Vagina (tissue), 2 donors: ENCODE data around the gene KIAA1210. TPM values are rescaled to one million over a fixed set of nuclear protein-coding genes. Genes with fewer than 3 reads are reported as not detected.
"Not testable (repeated sequence)": the region's sequence is repeated elsewhere in the genome, so short reads cannot be mapped to it uniquely, and the experiment has no call there.

Source experiments
- DNase-seq, 2 donors: peaks; one replicate each; pipeline ENCODE4 v3.0.0-alpha.2; 2017; ENCODE audit errors: extremely low spot score in 2 of 2
- H3K27ac ChIP-seq: fragments of 200-600 bp; sonication (generic); one replicate; pipeline ENCODE4 v1.5.1; 2019
- H3K27me3 ChIP-seq: fragments of 200-600 bp; sonication (generic); one replicate; pipeline ENCODE4 v1.5.1; 2019
- H3K36me3 ChIP-seq, 2 donors: fragments of 200-600 bp; sonication (generic); one replicate each; pipeline ENCODE4 v1.5.1; 2017 to 2019
- H3K4me1 ChIP-seq: fragments of 200-600 bp; sonication (generic); one replicate; pipeline ENCODE4 v1.5.1; 2019
- H3K4me3 ChIP-seq, 2 donors: fragments of 200-600 bp; sonication (generic); 1 replicate in 1 of 2; 2 replicates in 1 of 2; pipeline ENCODE4 v1.5.1; 2016 to 2019
- H3K9me3 ChIP-seq: fragments of 200-600 bp; sonication (generic); one replicate; pipeline ENCODE4 v1.5.1; 2019
- POLR2A ChIP-seq, 2 donors: fragments of 450-650 bp; IDR thresholded peaks; one replicate each; pipeline ENCODE4 v1.6.1; 2017; ENCODE audit warnings: antibody characterized with exemption in 2 of 2, mild to moderate bottlenecking in 2 of 2, moderate library complexity in 2 of 2
- POLR2AphosphoS5 ChIP-seq, 2 donors: sonication (generic); formaldehyde crosslinking; IDR thresholded peaks; one replicate each; pipeline ENCODE4 v1.9.0; 2017; ENCODE audit warnings: antibody characterized with exemption in 2 of 2, mild to moderate bottlenecking in 2 of 2, low read depth in 1 of 2; ENCODE audit not compliant: insufficient read depth in 1 of 2
- intact Hi-C: fragments of 100-400 bp; cut with DNase I; formaldehyde crosslinking; loops from one replicate; pipeline ENCODE4 v1.15.1; 2023
- total RNA-seq: library from RNA; depleted of rRNA; stranded (reverse); fragments of >200 nt; gene quantifications from one replicate; pipeline ENCODE4 v1.2.3, GENCODE V29; 2016
- TF ChIP-seq, protein P1 (sequence below), 3 experiments: fragments of 450-650 bp in 2 of 3; fragments of 200-600 bp in 1 of 3; sonication (generic) in 1 of 3; IDR thresholded peaks; one replicate each; pipeline ENCODE4 v1.5.1; 2017 to 2019; ENCODE audit warnings: antibody characterized with exemption in 3 of 3, mild to moderate bottlenecking in 2 of 3, moderate library complexity in 2 of 3

KIAA1210 gene
- total RNA-seq, 1 donor from 2014 or later = not detected

DNA sequence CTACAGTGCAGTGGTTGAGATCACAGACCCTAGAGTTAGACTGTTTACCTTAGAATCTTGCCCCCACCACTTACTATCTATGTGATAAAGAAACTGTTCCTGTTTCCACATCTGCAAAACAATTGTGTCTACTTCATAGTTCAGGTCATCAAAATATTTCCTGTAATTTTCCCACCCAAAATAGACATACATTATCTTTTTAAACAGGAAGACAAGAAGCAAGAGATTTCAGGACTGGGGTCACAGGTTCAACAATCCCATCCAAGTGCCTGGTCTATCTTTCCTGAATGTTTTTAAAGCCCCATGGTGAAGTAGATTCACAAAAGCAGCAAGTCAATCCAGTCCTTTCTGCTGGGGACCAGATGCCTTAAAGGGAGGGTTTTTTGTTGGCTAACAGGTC, 96.6 kb downstream of the KIAA1210 start:
- H3K9me3 ChIP-seq = no peaks in the 10 kb centered on the region
- no peak overlapping the region for H3K4me3 ChIP-seq
- H3K36me3 ChIP-seq = no peaks in the 10 kb centered on the region
- no peaks in the 10 kb centered on the region for H3K27me3 ChIP-seq
- intact Hi-C loops = no loop called here
- TF ChIP-seq POLR2A (IDR thresholded peaks at IDR 0.05) (no peak), POLR2AphosphoS5 (IDR thresholded peaks at IDR 0.05; ENCODE audit: insufficient read depth in 1 of 2, low read depth in 1 of 2) (no peak)
- TF ChIP-seq, protein P1, sequence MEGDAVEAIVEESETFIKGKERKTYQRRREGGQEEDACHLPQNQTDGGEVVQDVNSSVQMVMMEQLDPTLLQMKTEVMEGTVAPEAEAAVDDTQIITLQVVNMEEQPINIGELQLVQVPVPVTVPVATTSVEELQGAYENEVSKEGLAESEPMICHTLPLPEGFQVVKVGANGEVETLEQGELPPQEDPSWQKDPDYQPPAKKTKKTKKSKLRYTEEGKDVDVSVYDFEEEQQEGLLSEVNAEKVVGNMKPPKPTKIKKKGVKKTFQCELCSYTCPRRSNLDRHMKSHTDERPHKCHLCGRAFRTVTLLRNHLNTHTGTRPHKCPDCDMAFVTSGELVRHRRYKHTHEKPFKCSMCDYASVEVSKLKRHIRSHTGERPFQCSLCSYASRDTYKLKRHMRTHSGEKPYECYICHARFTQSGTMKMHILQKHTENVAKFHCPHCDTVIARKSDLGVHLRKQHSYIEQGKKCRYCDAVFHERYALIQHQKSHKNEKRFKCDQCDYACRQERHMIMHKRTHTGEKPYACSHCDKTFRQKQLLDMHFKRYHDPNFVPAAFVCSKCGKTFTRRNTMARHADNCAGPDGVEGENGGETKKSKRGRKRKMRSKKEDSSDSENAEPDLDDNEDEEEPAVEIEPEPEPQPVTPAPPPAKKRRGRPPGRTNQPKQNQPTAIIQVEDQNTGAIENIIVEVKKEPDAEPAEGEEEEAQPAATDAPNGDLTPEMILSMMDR (IDR thresholded peaks at IDR 0.05) = no peak
- H3K4me1 ChIP-seq = no peaks in the 10 kb centered on the region
- DNase-seq = no peak
- no peak overlapping the region for H3K27ac ChIP-seq

DNA sequence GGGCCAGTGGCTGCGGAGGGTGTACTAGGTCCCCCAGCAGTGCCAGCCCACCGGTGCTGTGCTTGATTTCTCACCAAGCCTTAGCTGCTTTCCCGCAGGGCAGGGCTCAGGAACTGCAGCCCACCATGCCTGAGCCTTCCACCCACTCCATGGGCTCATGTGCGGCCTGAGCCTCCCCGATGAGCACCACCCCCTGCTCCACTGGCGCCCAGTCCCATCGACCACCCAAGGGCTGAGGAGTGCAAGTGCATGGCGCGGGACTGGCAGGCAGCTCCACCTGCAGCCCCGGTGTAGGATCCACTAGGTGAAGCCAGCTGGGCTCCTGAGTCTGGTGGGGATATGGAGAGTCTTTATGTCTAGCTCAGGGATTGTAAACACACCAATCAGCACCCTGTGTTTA, 98.0 kb downstream of the KIAA1210 start:
- H3K27ac ChIP-seq, H3K27me3 ChIP-seq, H3K4me1 ChIP-seq, H3K9me3 ChIP-seq, H3K36me3 ChIP-seq, intact Hi-C loops, DNase-seq, H3K4me3 ChIP-seq: not testable (repeated sequence)

DNA sequence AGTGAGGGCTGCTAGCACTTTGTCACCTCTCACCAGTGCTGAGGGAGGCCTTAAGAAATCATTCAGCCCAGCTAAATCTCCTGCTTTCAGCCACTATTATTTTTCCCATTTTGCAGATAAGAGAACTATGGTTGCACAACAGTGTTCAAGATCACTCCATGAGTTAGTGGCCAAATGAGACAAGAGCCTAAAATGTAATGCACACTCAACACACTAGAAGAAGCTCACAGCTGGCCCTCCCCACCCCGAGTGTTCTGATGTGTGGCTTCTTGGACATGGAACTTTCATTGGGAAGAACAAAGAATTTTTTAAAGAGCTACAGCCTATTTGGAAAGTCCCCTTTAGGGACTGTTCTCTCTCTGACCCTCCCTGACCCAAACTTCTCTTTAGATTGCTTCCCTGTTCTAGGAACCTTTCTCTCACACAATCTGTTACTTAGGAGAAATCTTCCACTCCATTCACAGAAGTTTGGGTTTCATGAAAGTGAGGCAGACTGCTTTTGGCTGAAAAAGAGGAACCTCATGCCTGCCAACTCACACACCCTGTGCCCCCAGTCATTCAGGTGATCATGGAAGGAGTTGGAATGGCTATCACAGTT, 98.8 kb downstream of the KIAA1210 start:
- Histone ChIP-seq H3K27ac (no peak overlapping the region), H3K4me3 (no peak overlapping the region), H3K36me3 (no peaks in the 10 kb centered on the region), H3K9me3 (no peaks in the 10 kb centered on the region), H3K4me1 (no peaks in the 10 kb centered on the region), H3K27me3 (no peaks in the 10 kb centered on the region)
- DNase-seq = no peak
- intact Hi-C loops = no loop called here
- TF ChIP-seq POLR2AphosphoS5 (IDR thresholded peaks at IDR 0.05; ENCODE audit: insufficient read depth in 1 of 2, low read depth in 1 of 2) (no peak), POLR2A (IDR thresholded peaks at IDR 0.05) (no peak)
- TF ChIP-seq, protein P1 (IDR thresholded peaks at IDR 0.05) = no peak

Other genes starting within 250 kb of the KIAA1210 start
- 9.8 TPM for gene LONRF3, start 153.2 kb downstream of the KIAA1210 start, total RNA-seq
- gene CT47C1, start 54.8 kb downstream of the KIAA1210 start, total RNA-seq = not detected
- gene PGRMC1, start 108.5 kb upstream of the KIAA1210 start, total RNA-seq = 101 TPM